ENCODE data around the gene EPHA7.

GRCh38 chr6:93389192-93389591 is 30.2 kb downstream of the EPHA7 start:
- no peak for TF ChIP-seq CTCF (conservative IDR thresholded peaks at IDR 0.05; ENCODE audit: low read depth, low read length)
- no peak for TF ChIP-seq RAD21 (IDR thresholded peaks at IDR 0.05; ENCODE audit: low read length)
